ENCODE results near the gene TEX52. TPM values are rescaled to one million over a fixed set of nuclear protein-coding genes. Genes with fewer than 3 reads are reported as not detected.

Gene TEX52
- total RNA-seq, 1 donor from 2014 or later: not detected

DNA sequence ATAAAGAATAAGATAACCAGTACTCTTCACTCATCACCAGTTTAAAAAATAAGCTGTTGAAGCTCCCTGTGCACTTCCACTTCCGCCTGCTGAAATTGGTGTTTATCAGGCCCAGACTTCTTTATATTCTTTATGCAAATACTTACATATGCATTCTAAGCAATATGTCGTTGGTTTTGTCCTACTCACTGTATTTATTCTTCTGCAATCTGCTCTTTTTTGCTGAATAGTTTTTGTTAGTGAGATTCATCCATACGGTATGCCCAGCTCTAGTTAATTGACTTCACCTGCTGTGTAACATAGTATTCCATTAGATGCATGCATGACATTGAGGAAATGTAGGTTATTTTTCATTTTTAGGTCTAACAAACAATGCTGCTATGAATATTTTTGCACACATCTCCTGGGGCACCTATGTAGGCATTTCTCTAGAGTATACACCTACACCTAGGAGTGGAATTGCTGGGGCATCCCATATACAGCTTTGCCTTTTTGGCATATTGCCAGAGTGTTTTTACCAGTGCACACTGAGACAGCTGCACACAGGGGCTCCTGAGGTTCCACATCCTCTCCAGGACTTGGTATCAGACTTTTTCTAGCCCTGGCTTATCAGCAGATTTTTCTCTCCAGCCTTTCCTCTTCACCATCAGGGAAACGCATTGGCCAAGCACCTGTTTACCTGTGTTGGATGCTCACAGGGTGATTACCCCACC, 21.0 kb downstream of the TEX52 start:
- no peak for ATAC-seq
- DNase-seq: no peak
- intact Hi-C loops (cut with micrococcal nuclease): no loop called here

DNA sequence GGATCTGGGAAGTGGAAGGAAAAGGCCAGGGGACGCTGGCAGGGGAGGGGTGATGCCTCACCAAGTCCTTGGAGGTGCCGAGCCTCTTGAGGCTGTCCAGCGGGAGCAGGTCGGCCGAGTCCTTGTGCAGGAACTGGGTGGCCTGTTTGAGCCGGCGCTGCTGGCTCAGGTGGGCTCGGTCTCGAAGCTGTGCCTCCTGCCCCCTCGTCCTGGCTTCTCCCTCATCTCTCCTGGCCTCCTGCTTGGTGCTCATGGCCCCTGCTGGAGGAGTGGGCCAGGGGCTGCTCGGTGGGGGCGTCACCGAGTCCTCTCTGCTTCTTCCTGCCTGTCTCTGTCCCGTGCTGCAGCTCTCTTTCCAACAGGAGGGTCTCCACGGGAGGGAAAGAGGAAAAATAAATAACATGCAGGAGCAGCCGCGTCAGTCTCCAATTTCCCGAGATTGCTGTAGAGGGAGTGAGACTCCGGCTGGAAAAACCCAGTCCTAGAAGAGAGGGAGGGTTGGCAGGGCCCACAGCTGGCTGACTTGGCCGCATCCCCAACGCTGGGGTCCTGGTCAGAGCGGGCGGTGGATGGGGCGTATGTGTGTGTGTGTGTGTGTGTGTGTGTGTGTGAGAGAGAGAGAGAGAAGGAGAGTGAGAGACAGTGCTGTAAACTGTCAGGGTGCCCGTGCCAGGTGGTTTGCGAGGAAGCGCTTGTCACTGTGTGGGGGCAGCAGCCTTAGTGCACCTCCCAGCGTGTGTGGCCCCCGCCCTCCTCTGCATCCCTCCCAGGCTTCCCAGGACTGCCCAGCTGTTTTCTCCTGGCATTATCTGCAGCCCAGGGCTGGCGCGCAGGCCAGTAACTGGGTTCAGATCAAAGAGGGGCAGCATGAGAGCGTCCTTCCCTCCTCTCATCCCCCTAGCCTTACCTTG, 22.0 kb downstream of the TEX52 start, which contains the start of gene NRIP2:
Gene NRIP2, minus strand, starts transcription at position 455 of the 911 bp plus-strand sequence. Its CDS starts 52 bp downstream, at position 403.
- intact Hi-C loops (cut with micrococcal nuclease): no loop called here
- ATAC-seq: peak; percentile 69
- peak; percentile 49 for DNase-seq

DNA sequence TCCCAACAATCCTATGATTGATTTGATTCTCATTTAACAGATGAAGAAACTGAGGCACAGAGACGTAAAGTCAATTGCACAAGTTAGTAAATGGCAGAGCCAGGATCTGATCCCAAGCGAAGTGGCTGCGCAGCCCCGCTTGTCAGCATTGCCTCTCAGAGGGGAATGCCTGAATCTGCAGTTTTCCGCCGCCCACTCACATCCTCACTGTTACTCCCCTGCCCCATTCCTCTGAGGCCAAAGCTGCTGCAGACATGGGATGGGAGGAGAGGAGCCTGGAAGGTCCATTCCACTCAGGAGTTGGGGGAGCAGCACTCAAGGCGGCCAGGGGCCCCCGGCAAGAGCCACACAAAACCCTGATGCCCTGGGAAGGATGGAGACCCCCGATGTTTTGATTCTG, 23.0 kb downstream of the TEX52 start:
- DNase-seq (peak; percentile 27), ATAC-seq (peak; percentile 48)
- intact Hi-C loops (cut with micrococcal nuclease): no loop called here

DNA sequence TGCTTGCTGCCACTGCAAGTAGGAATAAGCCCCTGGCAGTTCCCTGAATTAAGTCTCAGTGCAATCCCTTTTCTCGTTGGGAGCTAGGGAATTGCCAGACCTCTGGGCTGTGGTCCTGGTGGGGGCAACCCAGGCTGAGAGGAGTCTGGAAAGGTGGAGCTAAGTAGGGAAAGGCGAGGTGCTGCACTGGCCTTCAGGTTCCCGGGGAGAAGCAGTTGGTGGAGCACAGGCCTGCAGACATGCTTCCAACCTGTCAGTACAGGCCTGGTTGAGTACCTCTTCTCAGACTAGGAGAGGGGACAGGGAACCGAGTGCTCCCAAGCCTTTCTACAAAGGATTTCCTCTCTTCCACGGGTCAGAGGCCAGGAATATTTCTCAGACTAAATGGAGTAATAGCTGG, 23.5 kb downstream of the TEX52 start:
- intact Hi-C loops (cut with micrococcal nuclease): no loop called here
- DNase-seq (no peak), ATAC-seq (no peak)

DNA sequence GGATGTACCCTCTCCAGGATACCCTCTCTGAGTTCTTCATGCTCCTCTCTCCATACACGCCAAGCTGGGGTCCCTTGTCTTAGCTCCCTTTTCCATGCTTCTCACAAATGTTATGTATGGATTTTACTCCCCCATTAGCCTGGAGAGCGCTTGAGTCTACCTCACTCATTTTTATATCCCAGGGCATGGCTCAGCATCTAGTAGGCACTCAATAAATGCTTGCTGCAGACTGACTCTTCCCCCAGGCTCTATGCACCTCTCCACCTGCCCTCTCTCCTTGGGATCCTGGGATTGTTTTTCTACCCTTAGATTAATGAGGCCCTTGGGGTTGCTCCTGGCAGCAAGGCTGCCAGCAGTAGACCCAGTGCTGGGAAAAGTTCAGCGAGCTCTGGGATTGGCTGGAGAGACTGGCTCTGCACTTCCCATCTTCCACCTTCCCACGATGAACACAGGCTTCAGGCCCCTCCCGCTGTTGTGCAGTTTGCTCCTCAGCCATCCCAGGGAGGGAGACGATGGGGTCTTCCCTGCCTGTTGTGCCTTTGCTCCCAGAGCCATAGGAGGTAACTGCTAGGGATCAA, 24.2 kb downstream of the TEX52 start:
- intact Hi-C loops (cut with micrococcal nuclease): no loop called here
- no peak for DNase-seq
- ATAC-seq: peak; percentile 17

DNA sequence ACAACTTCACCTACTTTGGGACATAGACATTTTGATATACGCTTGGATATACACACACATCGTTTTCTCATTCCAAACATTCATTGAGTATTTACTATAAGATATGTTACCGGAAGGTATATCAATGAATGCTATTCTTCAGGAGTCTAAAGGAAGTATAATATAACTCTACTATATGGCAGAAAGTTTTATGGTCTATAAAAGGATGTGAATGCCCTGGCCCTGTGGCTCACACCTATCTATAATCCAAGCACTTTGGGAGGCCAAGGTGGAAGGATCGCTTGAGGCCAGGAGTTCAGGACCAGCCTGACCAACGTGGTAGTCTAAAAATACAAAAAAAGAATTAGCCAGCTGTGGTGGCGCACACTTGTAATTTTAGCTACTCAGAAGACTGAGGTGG, 27.6 kb downstream of the TEX52 start:
- no peak for ATAC-seq
- intact Hi-C loops (cut with micrococcal nuclease): no loop called here
- DNase-seq: no peak

DNA sequence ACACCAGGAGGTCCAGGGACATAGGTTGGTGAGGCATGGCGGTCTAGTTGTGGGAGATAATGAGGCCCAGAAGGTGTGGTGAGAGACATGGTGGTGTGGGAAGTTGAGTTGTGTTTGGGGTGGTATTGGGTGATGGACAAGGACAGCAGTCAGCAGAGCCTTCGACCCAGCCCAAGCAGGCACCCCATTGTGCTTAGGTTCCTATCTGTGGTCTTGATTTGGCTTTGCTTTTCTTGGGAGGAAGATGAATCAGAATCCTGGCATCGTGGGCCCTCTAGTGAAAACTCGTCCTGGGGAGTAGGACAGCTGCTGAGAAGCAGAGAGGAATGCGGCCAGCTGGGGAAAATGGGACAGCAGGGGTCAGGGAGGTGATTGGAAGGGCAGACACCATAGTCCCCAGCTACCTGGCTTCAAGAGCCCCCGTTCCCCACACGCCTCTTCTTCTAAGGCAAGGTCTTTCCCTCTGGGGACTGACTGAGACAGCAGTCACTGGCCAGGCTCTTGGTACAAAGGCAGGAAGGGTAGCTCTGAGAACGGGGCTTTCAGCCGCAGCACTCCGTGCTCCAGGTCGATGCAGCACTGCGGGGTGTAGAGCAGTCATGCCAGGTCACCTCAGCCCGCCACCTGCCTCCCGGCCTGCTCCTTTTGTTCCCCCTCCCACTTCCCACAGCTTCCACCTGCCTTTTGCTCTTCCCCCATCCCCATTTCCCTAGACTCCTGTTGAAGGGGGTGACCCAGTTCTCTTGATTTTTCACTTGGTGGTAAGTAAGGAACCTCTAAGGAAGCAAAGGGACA, 29.9 kb downstream of the TEX52 start:
- DNase-seq (no peak), ATAC-seq (no peak)
- intact Hi-C loops (cut with micrococcal nuclease): no loop called here

DNA sequence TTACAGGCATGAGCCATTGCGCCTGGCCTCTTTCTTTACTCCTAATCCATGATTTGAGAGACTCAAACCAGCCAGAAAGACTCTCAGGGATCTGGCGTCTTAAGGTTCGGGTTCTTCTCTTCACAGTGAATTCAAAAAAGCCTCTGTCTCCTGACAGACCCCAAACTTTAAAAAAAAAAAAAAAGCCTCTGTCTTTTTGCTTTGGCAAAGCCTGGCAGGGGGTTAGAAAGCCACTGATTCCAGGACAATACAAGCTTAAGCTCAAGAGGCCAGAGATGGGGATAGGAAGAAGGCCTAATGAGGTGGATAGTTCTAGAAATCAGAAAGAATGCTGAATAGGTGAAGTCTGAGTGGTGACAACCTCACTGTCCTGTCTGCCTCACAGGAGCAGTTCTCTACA, 30.8 kb downstream of the TEX52 start:
- ATAC-seq (no peak), DNase-seq (no peak)
- intact Hi-C loops (cut with micrococcal nuclease): no loop called here

DNA sequence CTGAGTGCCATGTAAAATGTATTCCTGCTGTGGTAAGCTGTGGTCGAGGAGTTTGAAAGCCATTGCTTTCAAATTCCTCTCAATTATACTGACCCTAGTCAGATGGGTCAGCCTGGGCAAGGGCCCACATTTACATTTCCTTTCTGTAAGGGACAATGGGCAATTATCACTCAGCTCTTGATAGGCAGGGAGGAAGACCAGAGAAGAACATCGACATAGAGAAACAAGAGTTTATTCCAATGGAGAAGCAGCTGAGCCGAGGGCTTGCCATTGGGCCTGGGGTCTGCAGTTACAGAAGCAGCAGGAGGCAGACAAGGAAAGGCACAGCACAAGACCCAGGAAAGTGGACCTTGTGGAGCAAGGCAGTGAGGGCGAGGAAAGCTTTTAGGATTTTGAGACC, 31.7 kb downstream of the TEX52 start:
- no peak for DNase-seq
- intact Hi-C loops (cut with micrococcal nuclease): no loop called here

DNA sequence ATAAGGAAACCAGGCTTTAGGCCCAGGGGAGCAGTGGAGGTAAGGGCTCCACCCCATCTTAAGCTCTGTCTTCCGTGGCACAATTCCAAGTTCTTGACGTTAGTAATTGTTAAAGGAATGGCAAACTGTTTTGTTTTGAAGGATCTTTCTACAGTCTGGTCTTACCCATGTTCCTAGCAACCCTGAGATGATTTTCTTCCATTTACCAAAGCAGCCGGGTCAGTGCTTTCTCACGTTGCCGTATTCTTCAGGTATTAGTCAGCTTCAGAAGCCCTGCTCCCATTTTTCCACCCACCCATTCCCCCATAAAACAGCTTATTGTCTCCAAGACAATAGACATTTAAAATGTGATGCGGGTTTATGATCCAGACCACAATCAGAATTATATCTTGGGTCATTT, 32.3 kb downstream of the TEX52 start:
- intact Hi-C loops (cut with micrococcal nuclease): no loop called here
- no peak for ATAC-seq
- DNase-seq: no peak

More for the DNA sequence above, 31.7 kb downstream of the TEX52 start:
- no peak for ATAC-seq

DNA sequence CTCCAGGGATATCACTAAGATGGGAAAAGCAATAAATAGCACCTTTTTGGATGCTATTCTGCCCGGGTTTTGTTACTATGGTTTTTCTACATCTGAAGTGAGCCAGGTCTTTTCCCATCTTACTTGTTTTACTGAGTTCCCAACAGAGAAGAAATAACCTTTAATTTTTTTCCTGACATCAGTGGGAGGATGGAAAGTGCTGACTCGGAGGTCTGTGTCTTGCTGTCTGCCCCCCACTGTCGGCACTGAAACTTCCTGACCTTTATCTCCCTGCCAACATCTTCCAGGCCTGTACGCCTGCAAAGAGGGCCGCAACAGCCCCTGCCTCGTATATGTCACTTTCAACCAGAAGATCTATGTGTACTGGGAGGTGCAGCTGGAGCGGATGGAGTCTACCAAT, 33.4 kb downstream of the TEX52 start:
- intact Hi-C loops (cut with micrococcal nuclease): no loop called here
- ATAC-seq (no peak), DNase-seq (no peak)

DNA sequence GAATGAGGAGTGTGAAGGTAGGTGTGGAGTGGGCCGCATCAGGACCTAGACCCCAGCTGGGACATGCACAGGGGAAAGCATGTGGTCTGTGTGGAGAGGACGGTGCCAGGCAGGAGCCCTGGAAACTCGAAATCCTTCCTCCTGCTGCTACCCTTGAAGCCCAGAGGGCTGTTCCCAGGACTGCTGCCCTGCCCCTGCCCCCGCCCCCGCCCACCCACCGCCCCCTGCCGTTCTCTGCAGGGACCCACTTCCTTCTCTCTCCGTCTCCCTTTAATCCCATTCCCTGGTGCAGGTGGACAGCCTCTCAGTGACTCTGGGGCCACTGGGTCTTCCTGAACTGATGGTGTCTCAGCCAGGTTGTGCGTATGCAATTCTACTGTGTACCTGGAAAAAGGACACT, 36.4 kb downstream of the TEX52 start:
- ATAC-seq (no peak), DNase-seq (no peak)
- intact Hi-C loops (cut with micrococcal nuclease): no loop called here

DNA sequence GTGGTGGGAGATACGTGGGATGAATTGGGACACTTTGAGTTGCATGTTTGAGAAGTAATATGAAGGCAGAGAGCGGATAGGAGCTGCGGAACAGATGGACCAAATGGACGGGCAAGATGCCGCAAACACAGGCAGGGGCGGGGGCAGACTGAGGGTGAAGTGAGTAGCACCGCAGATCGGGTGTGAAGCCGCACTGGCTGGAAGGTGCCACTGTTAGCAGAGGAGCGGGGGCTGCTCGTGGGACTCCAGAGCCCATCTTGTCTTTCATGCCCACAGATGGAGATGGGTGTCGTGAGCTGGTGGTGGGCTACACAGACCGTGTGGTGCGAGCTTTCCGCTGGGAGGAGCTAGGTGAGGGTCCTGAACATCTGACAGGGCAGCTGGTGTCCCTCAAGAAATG, 37.0 kb downstream of the TEX52 start:
- intact Hi-C loops (cut with micrococcal nuclease): no loop called here

DNA sequence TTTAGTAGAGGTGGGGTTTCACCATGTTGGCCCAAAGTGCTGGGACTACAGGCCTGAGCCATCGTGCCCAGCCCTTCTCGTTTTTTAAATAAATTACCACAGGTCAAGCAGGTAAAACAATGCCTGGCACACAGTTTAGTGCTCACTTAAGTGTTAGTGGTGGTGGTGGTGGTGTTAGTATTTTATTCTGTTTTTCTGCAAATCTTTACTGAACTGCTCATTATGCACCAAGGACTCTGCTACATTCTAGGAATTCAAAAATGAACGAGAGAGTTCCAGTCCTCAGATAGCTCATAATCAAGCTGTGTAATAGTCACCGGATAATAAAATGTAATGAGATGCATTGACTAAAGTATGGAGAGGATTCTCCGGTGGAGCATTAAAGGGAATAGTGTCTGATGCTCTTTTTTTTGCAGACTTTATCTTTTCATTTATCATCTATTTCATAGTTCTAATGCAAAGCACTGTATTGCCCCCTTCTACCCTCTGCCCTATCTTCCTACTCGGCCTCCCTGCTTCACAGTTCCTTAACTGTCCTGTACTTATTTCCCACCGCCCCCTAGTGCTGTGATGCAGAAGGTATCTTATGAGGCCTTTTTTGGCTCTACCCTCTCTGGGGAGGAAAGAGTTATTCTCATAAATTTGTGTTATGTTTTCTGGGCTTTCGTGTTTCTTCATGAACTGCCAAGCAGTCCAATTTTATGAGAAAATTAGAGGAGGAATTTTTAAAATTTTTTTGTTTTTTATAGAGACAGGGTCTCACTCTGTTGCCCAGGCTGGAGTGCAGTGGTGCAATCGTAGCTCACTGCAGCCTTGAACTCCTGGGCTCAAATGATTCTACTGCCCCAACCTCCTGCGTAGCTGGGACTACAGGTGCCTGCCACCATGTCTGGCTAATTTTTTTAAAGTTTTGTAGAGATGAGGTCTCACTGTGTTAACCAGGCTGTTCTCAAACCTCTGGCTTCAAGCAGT, 43.3 kb downstream of the TEX52 start:
- intact Hi-C loops (cut with micrococcal nuclease): no loop called here
- DNase-seq (no peak), ATAC-seq (peak; percentile 52)

More for the DNA sequence above, 37.0 kb downstream of the TEX52 start:
- no peak for ATAC-seq
- DNase-seq: no peak

DNA sequence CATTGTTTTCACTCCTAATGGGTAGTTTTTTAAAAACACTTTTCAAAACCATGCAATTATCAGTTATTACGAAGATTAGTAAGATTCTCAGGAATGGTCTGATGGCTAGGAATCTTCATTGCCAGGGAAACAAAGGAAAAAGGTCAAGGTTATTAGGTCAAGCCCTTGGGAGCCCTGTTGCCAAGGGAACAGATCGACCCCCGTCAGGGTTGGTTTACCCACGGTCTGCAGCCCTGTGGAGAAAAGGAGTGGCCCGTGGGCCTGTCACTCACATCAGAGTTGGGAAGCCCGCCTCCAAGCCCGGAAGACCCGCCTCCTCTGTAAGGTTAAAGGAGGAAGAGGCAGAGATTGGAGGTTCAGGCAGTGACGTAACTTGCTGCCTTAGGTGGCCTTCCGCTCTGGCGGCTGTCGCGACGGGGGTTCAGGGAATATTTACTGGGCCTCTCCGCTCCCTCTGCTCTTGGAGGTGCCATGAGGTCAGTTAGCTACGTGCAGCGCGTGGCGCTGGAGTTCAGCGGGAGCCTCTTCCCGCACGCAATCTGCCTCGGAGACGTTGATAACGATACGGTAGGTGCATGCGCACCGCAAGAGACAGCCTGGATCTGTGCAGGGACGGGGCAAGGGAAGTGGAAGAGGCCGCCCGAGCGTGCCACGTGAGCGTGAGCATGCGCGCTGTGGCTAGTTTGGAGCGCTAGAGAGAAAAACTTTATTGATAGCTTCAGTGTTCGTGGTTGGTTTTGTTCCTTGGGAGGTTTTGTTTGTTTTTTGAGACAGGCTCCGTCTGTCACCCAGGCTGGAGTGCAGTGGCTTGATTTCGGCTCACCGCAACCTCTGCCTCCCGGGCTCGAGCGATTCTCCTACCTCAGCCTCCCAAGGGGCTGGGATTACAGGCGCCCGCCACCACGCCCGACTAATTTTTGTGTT, 44.3 kb downstream of the TEX52 start, which contains the start of gene ITFG2:
Gene ITFG2, plus strand, starts transcription at position 379 of the 924 bp plus-strand sequence. Its CDS starts 93 bp downstream, at position 472.
- intact Hi-C loops (cut with micrococcal nuclease): no loop called here
- peak; percentile 98 for DNase-seq
- peak; percentile 98 for ATAC-seq

DNA sequence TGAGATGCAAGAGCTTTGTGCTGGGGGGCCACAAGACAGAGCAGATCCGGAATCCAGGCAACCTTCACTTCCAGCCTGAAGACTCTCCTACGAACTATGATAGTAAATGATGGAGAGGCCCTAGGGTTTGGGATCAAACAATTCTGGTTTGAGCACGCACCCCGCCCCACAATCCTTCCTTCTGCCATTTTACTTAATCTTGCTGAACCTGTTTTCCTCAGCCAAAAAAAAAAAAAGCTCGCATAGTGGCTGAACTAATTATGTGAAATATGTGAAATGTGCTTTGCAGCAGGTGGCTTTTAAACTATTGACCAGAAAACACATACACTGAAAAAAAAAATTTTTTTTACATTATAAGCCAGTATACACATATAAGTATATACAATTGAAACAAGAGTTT, 45.0 kb downstream of the TEX52 start:
- ATAC-seq (no peak), DNase-seq (no peak)
- intact Hi-C loops (cut with micrococcal nuclease): no loop called here

DNA sequence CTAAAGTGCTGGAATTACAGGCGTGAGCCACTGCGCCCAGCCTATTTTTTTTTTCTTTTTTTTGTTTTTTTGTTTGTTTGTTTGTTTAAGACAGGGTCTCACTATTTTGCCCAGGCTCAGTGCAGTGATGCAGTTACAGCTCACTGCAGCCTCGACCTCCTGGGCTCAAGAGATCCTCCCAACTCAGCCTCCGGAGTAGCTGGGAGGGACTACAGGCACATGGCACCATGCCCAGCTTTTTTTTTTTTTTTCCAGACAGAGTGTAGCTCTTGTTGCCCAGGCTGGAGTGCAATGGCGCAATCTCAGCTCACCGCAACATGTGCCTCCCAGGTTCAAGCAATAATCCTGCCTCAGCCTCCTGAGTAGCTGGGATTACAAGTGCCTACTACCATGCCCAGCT, 50.1 kb downstream of the TEX52 start:
- intact Hi-C loops (cut with micrococcal nuclease): no loop called here
- DNase-seq (no peak), ATAC-seq (no peak)
